Measurements from ENCODE around the gene SH3RF3. TPM values are rescaled to one million over a fixed set of nuclear protein-coding genes. Genes with fewer than 3 reads are reported as not detected.

Gene SH3RF3
- total RNA-seq, 1 experiment from 2014 or later: not detected

DNA sequence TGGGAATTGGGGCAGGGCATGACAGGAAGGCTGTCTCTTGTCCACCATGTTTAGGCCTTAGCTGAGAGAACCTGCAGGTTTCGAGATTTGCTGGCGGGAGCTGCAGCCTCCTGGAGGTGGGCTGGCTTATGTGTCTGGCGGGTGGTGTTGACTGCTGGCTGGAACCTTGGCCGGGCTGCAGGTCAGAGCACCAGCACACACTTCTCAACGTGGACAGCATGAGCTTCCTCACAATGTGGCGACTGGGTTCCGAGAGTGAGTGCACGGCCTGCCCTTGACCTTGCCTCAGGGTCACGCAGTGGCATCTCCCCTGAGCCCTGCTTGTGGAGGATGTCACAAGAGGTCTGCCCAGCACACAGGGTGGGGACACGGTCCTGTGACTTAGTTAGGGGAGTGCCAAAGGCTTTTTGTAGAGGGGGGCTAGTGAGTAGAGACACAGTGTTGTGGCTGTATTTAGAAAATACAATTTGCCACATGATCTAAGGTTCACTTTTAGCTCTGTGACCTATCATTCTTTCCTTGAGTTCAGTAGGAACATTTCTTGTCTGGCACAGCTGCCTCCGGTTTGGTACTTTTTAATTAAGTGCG lies 350.0 kb downstream of the SH3RF3 start:
- no TSS peak for BruUV-seq (replicated peaks)

More for the DNA sequence above, 350.0 kb downstream of the SH3RF3 start:
- Histone ChIP-seq H3K79me2 (ENCODE audit: insufficient read depth, low read length) (no peaks in the 10 kb centered on the region), H3K27me3 (ENCODE audit: insufficient read depth, low read length) (no peaks in the 10 kb centered on the region), H2AFZ (ENCODE audit: low read depth, low read length, poor library complexity, severe bottlenecking) (no peak overlapping the region), H3K36me3 (ENCODE audit: control insufficient read depth in 1 of 2, insufficient read depth in 2 of 2, low read length in 2 of 2) (no peaks in the 10 kb centered on the region), H3K4me2 (ENCODE audit: low read length) (no peak overlapping the region), H3K27ac (ENCODE audit: low read depth, low read length) (no peak overlapping the region), H3K9me3 (ENCODE audit: control insufficient read depth in 1 of 2, insufficient read depth in 1 of 2, low read depth in 1 of 2, low read length in 2 of 2) (no peaks in the 10 kb centered on the region), H3K4me1 (ENCODE audit: control insufficient read depth in 1 of 2, insufficient read depth in 2 of 2, low read length in 2 of 2) (no peaks in the 10 kb centered on the region), H3K9me2 (ENCODE audit: insufficient read depth) (no peaks in the 10 kb centered on the region), H3K4me3 (replicated peaks in 1 of 2; ENCODE audit: low read depth in 1 of 2, low read length in 2 of 2) (no peak overlapping the region), H4K20me1 (ENCODE audit: insufficient read depth) (no peaks in the 10 kb centered on the region), H3K9ac (ENCODE audit: low read length) (no peak overlapping the region)
- TF ChIP-seq SIN3A (IDR thresholded peaks at IDR 0.05; ENCODE audit: low read depth) (no peak), ELF1 (IDR thresholded peaks at IDR 0.05; ENCODE audit: borderline replicate concordance, low read depth) (no peak), POLR2A (IDR thresholded peaks at IDR 0.05; ENCODE audit: borderline replicate concordance, extremely low read depth, insufficient read depth, insufficient read length) (no peak), YY1 (IDR thresholded peaks at IDR 0.05; ENCODE audit: extremely low read depth, insufficient replicate concordance, low read depth, low read length) (no peak), CEBPB (IDR thresholded peaks at IDR 0.05; ENCODE audit: low read depth) (no peak), JUND (IDR thresholded peaks at IDR 0.05) (no peak), ZFX (IDR thresholded peaks at IDR 0.05) (no peak), TCF7L2 (IDR thresholded peaks at IDR 0.05; ENCODE audit: borderline replicate concordance, extremely low read depth, insufficient read depth, insufficient read length) (no peak), RAD21 (IDR thresholded peaks at IDR 0.05; ENCODE audit: low read depth) (no peak), FOSL1 (IDR thresholded peaks at IDR 0.05; ENCODE audit: low read depth) (no peak), POLR2AphosphoS5 (IDR thresholded peaks at IDR 0.05; ENCODE audit: low read depth, low read length) (no peak), CBX3 (IDR thresholded peaks at IDR 0.05; ENCODE audit: low read depth) (no peak), ZNF274 (IDR thresholded peaks at IDR 0.05; ENCODE audit: low read depth, low read length) (no peak), SRF (IDR thresholded peaks at IDR 0.05; ENCODE audit: low read depth) (no peak)
- TF ChIP-seq, protein P1, sequence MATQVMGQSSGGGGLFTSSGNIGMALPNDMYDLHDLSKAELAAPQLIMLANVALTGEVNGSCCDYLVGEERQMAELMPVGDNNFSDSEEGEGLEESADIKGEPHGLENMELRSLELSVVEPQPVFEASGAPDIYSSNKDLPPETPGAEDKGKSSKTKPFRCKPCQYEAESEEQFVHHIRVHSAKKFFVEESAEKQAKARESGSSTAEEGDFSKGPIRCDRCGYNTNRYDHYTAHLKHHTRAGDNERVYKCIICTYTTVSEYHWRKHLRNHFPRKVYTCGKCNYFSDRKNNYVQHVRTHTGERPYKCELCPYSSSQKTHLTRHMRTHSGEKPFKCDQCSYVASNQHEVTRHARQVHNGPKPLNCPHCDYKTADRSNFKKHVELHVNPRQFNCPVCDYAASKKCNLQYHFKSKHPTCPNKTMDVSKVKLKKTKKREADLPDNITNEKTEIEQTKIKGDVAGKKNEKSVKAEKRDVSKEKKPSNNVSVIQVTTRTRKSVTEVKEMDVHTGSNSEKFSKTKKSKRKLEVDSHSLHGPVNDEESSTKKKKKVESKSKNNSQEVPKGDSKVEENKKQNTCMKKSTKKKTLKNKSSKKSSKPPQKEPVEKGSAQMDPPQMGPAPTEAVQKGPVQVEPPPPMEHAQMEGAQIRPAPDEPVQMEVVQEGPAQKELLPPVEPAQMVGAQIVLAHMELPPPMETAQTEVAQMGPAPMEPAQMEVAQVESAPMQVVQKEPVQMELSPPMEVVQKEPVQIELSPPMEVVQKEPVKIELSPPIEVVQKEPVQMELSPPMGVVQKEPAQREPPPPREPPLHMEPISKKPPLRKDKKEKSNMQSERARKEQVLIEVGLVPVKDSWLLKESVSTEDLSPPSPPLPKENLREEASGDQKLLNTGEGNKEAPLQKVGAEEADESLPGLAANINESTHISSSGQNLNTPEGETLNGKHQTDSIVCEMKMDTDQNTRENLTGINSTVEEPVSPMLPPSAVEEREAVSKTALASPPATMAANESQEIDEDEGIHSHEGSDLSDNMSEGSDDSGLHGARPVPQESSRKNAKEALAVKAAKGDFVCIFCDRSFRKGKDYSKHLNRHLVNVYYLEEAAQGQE (IDR thresholded peaks at IDR 0.05; ENCODE audit: low read depth): no peak
- TF ChIP-seq, protein P2, sequence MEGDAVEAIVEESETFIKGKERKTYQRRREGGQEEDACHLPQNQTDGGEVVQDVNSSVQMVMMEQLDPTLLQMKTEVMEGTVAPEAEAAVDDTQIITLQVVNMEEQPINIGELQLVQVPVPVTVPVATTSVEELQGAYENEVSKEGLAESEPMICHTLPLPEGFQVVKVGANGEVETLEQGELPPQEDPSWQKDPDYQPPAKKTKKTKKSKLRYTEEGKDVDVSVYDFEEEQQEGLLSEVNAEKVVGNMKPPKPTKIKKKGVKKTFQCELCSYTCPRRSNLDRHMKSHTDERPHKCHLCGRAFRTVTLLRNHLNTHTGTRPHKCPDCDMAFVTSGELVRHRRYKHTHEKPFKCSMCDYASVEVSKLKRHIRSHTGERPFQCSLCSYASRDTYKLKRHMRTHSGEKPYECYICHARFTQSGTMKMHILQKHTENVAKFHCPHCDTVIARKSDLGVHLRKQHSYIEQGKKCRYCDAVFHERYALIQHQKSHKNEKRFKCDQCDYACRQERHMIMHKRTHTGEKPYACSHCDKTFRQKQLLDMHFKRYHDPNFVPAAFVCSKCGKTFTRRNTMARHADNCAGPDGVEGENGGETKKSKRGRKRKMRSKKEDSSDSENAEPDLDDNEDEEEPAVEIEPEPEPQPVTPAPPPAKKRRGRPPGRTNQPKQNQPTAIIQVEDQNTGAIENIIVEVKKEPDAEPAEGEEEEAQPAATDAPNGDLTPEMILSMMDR (IDR thresholded peaks at IDR 0.05 in 2 of 3, conservative IDR thresholded peaks at IDR 0.05 in 1 of 3; ENCODE audit: borderline replicate concordance in 1 of 3, insufficient read depth in 1 of 3, low read depth in 2 of 3, low read length in 2 of 3): no peak
- TF ChIP-seq, protein P3, sequence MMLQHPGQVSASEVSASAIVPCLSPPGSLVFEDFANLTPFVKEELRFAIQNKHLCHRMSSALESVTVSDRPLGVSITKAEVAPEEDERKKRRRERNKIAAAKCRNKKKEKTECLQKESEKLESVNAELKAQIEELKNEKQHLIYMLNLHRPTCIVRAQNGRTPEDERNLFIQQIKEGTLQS (IDR thresholded peaks at IDR 0.05): no peak
- RAD21 ChIA-PET (ENCODE audit: low non-redundant PET in 1 of 2, low total read pairs in 2 of 2, uncharacterized antibody in 2 of 2, unreplicated experiment in 2 of 2): no interaction called here
- CTCF ChIA-PET: no interaction called here
- intact Hi-C loops (cut with micrococcal nuclease): no loop called here
- ATAC-seq (no peak), DNase-seq (ENCODE audit: low read depth, low spot score) (no peak)
- POLR2A ChIA-PET: no interaction called here

All from HCT116 (cell line).